H9 (cell line): ENCODE results near the gene NDUFC2. TPM values are rescaled to one million over a fixed set of nuclear protein-coding genes. Genes with fewer than 3 reads are reported as not detected.

ENCODE experiments used
- DNase-seq: peaks from one replicate; pipeline ENCODE4 v3.0.0-alpha.2; 2017
- H2AFZ ChIP-seq: one replicate; pipeline ENCODE4 v1.6.1; 2013; ENCODE audit warnings: mild to moderate bottlenecking, low read length, control low read depth, moderate library complexity
- H2AK5ac ChIP-seq: 2 replicates; pipeline ENCODE4 v1.6.1; 2013; ENCODE audit warnings: low read length, control low read depth, mixed read lengths; ENCODE audit not compliant: insufficient read length
- H2BK120ac ChIP-seq: one replicate; pipeline ENCODE4 v1.6.1; 2013; ENCODE audit warnings: low read depth, mild to moderate bottlenecking, low read length, control low read depth, inconsistent platforms; ENCODE audit not compliant: poor library complexity, severe bottlenecking
- H2BK12ac ChIP-seq: 2 replicates; pipeline ENCODE4 v1.6.1; 2013; ENCODE audit warnings: low read length, control low read depth, mixed read lengths, low read depth; ENCODE audit not compliant: insufficient read length
- H2BK15ac ChIP-seq: 2 replicates; pipeline ENCODE4 v1.6.1; 2013; ENCODE audit warnings: low read depth, low read length, control low read depth
- H2BK20ac ChIP-seq: one replicate; pipeline ENCODE4 v1.6.1; 2013; ENCODE audit warnings: low read depth, mild to moderate bottlenecking, low read length, control low read depth, inconsistent platforms; ENCODE audit not compliant: poor library complexity, severe bottlenecking
- H2BK5ac ChIP-seq: 2 replicates; pipeline ENCODE4 v1.6.1; 2013; ENCODE audit warnings: low read length, control low read depth, mixed read lengths; ENCODE audit not compliant: insufficient read length
- H3K14ac ChIP-seq: 2 replicates; pipeline ENCODE4 v1.6.1; 2013; ENCODE audit warnings: low read length, control low read depth; ENCODE audit not compliant: insufficient read depth
- H3K18ac ChIP-seq: 2 replicates; pipeline ENCODE4 v1.6.1; 2013; ENCODE audit warnings: low read depth, mild to moderate bottlenecking, mixed read lengths, low read length, control low read depth; ENCODE audit not compliant: insufficient read length
- H3K23ac ChIP-seq: 2 replicates; pipeline ENCODE4 v1.6.1; 2013; ENCODE audit warnings: low read length, control low read depth, mixed read lengths, low read depth; ENCODE audit not compliant: insufficient read length
- H3K23me2 ChIP-seq: 2 replicates; pipeline ENCODE4 v1.6.1; 2013; ENCODE audit warnings: low read depth, mild to moderate bottlenecking, mixed read lengths, low read length, control low read depth; ENCODE audit not compliant: insufficient read length, poor library complexity, severe bottlenecking
- H3K27ac ChIP-seq: 2 replicates; pipeline ENCODE4 v1.5.1; 2013; ENCODE audit warnings: low read length, control low read depth, mixed read lengths, low read depth; ENCODE audit not compliant: insufficient read length
- H3K27me3 ChIP-seq: 2 replicates; pipeline ENCODE4 v1.6.1; 2013; ENCODE audit warnings: low read length, control low read depth, inconsistent platforms; ENCODE audit not compliant: insufficient read depth
- H3K4ac ChIP-seq: 2 replicates; pipeline ENCODE4 v1.6.1; 2013; ENCODE audit warnings: low read depth, mild to moderate bottlenecking, control low read depth, inconsistent platforms, low read length, moderate library complexity
- H3K4me1 ChIP-seq: 2 replicates; pipeline ENCODE4 v1.6.1; 2013; ENCODE audit warnings: low read length, control low read depth, inconsistent platforms; ENCODE audit not compliant: insufficient read depth
- H3K4me2 ChIP-seq: 2 replicates; pipeline ENCODE4 v1.6.1; 2013; ENCODE audit warnings: low read length, control low read depth, mixed read lengths; ENCODE audit not compliant: insufficient read length, insufficient read depth
- H3K56ac ChIP-seq: 2 replicates; pipeline ENCODE4 v1.6.1; 2013; ENCODE audit warnings: low read depth, mild to moderate bottlenecking, mixed read lengths, low read length, control low read depth; ENCODE audit not compliant: insufficient read length
- H3K79me1 ChIP-seq: 2 replicates; pipeline ENCODE4 v1.6.1; 2013; ENCODE audit warnings: low read depth, mild to moderate bottlenecking, moderate library complexity, low read length, control low read depth, inconsistent platforms; ENCODE audit not compliant: insufficient read depth, poor library complexity, severe bottlenecking
- H3K79me2 ChIP-seq: 2 replicates; pipeline ENCODE4 v1.6.1; 2013; ENCODE audit warnings: low read length, control low read depth, inconsistent platforms; ENCODE audit not compliant: insufficient read depth
- H3K9ac ChIP-seq: 2 replicates; pipeline ENCODE4 v1.6.1; 2013; ENCODE audit warnings: low read length, control low read depth, mixed read lengths; ENCODE audit not compliant: insufficient read length; ENCODE audit errors: extremely low read depth
- H3K9me3 ChIP-seq: one replicate; pipeline ENCODE4 v1.6.1; 2013; ENCODE audit warnings: low read depth, low read length, inconsistent platforms; ENCODE audit not compliant: control insufficient read depth
- H3T11ph ChIP-seq: one replicate; pipeline ENCODE4 v1.6.1; 2013; ENCODE audit warnings: mild to moderate bottlenecking, low read length, control low read depth, inconsistent platforms
- H4K20me1 ChIP-seq: one replicate; pipeline ENCODE4 v1.6.1; 2013; ENCODE audit not compliant: control insufficient read depth, insufficient read length, insufficient read depth
- H4K5ac ChIP-seq: 2 replicates; pipeline ENCODE4 v1.6.1; 2013; ENCODE audit warnings: low read depth, mild to moderate bottlenecking, mixed read lengths, low read length, control low read depth; ENCODE audit not compliant: insufficient read length
- H4K8ac ChIP-seq: replicated peaks from 2 replicates; pipeline ENCODE4 v1.6.1; 2013; ENCODE audit warnings: low read length, control low read depth, mixed read lengths, low read depth; ENCODE audit not compliant: insufficient read length
- H4K91ac ChIP-seq: 2 replicates; pipeline ENCODE4 v1.6.1; 2013; ENCODE audit warnings: low read depth, mild to moderate bottlenecking, moderate library complexity, mixed read lengths, low read length, control low read depth; ENCODE audit not compliant: insufficient read length
- H3K27ac Mint-ChIP-seq, 3 experiments: 2 replicates in 2 of 3; 3 replicates in 1 of 3; pipeline ENCODE4 v1.8.0; 2020 to 2021; ENCODE audit warnings: mixed read lengths in 3 of 3, mild to moderate bottlenecking in 1 of 3, moderate library complexity in 1 of 3
- H3K27me3 Mint-ChIP-seq: 2 replicates; pipeline ENCODE4 v1.8.0; 2021; ENCODE audit warnings: low read depth, mild to moderate bottlenecking, moderate library complexity, mixed read lengths
- H3K36me3 Mint-ChIP-seq, 3 experiments: 2 replicates in 2 of 3; 3 replicates in 1 of 3; pipeline ENCODE4 v1.8.0; 2020 to 2021; ENCODE audit warnings: low read depth in 3 of 3, mixed read lengths in 3 of 3; ENCODE audit not compliant: insufficient read depth in 1 of 3
- H3K4me1 Mint-ChIP-seq, 2 experiments: 2 replicates each; pipeline ENCODE4 v1.8.0; 2020; ENCODE audit warnings: mixed read lengths in 2 of 2
- H3K4me3 Mint-ChIP-seq, 2 experiments: 2 replicates in 1 of 2; 3 replicates in 1 of 2; pipeline ENCODE4 v1.8.0; 2020 to 2021; ENCODE audit warnings: mild to moderate bottlenecking in 2 of 2, mixed read lengths in 2 of 2, moderate library complexity in 1 of 2
- H3K9me3 Mint-ChIP-seq, 2 experiments: 2 replicates in 1 of 2; 3 replicates in 1 of 2; pipeline ENCODE4 v1.8.0; 2020; ENCODE audit warnings: mild to moderate bottlenecking in 2 of 2, mixed read lengths in 2 of 2, moderate library complexity in 1 of 2
- CTCF ChIP-seq: fragments of 200-600 bp; sonication (generic); conservative IDR thresholded peaks from 3 replicates; pipeline ENCODE4 v1.8.0; 2021; ENCODE audit warnings: antibody characterized with exemption, mild to moderate bottlenecking
- WGBS: extraction: QIAGEN DNeasy Blood & Tissue Kit; methylation state at CpG from one replicate; pipeline ENCODE4 v1.1.7; 2013; ENCODE audit warnings: missing lambda C conversion rate, low lambda C conversion rate, mixed read lengths; ENCODE audit not compliant: insufficient read length; ENCODE audit errors: extremely low coverage; 5-methylcytosine and 5-hydroxymethylcytosine counted together
- total RNA-seq: library from RNA; stranded (reverse); gene quantifications from 2 replicates; pipeline ENCODE4 v1.2.1, GENCODE V29; 2021

Gene NDUFC2
- total RNA-seq, 1 experiment from 2014 or later = 247 TPM

GRCh38 chr11:78039391-78039918, 40.2 kb downstream of the NDUFC2 start:
- Histone ChIP-seq H4K20me1 (no peaks in the 10 kb centered on the region), H3K4me2 (no peak overlapping the region), H4K91ac (no peak overlapping the region), H3K14ac (no peak overlapping the region), H3K23me2 (peaks cover 2% of the 10 kb centered on the region), H3T11ph (no peak overlapping the region), H2AK5ac (no peak overlapping the region), H2BK20ac (no peak overlapping the region), H3K18ac (no peak overlapping the region), H3K27ac (no peak overlapping the region), H3K4ac (no peak overlapping the region), H3K4me1 (no peaks in the 10 kb centered on the region), H4K5ac (no peak overlapping the region), H3K23ac (no peak overlapping the region), H2AFZ (no peak overlapping the region), H2BK5ac (no peak overlapping the region), H3K27me3 (no peaks in the 10 kb centered on the region), H2BK120ac (no peak overlapping the region), H3K79me1 (no peaks in the 10 kb centered on the region), H3K79me2 (no peaks in the 10 kb centered on the region), H3K9me3 (no peaks in the 10 kb centered on the region), H4K8ac (no peak overlapping the region), H2BK15ac (no peak overlapping the region), H2BK12ac (no peak overlapping the region), H3K9ac (no peak overlapping the region), H3K56ac (no peak overlapping the region)
- Mint-ChIP-seq H3K9me3 (no peaks in the 10 kb centered on the region; a peak in 1 of 5 replicates), H3K36me3 (no peaks in the 10 kb centered on the region; a peak in 1 of 7 replicates), H3K4me3 (no peak overlapping the region), H3K4me1 (peaks cover 13 to 23% of the 10 kb centered on the region in 2 experiments), H3K27ac (no peak overlapping the region), H3K27me3 (no peaks in the 10 kb centered on the region)
- TF ChIP-seq CTCF = no peak
- no peak for DNase-seq
- WGBS = no CpG with 5 or more reads among the region's 4 CpGs
